HG02884 (cell line): ENCODE data around the gene ARSK.
"Not testable (repeated sequence)": the region's sequence is repeated elsewhere in the genome, so short reads cannot be mapped to it uniquely, and the experiment has no call there.

ENCODE experiments used
- ATAC-seq: cut with Tn5 transposase; IDR thresholded peaks from one replicate; pipeline ENCODE4 v1.9.1; 2021; ENCODE audit warnings: mild to moderate bottlenecking, moderate library complexity; ENCODE audit not compliant: unreplicated experiment

ARSK gene

DNA sequence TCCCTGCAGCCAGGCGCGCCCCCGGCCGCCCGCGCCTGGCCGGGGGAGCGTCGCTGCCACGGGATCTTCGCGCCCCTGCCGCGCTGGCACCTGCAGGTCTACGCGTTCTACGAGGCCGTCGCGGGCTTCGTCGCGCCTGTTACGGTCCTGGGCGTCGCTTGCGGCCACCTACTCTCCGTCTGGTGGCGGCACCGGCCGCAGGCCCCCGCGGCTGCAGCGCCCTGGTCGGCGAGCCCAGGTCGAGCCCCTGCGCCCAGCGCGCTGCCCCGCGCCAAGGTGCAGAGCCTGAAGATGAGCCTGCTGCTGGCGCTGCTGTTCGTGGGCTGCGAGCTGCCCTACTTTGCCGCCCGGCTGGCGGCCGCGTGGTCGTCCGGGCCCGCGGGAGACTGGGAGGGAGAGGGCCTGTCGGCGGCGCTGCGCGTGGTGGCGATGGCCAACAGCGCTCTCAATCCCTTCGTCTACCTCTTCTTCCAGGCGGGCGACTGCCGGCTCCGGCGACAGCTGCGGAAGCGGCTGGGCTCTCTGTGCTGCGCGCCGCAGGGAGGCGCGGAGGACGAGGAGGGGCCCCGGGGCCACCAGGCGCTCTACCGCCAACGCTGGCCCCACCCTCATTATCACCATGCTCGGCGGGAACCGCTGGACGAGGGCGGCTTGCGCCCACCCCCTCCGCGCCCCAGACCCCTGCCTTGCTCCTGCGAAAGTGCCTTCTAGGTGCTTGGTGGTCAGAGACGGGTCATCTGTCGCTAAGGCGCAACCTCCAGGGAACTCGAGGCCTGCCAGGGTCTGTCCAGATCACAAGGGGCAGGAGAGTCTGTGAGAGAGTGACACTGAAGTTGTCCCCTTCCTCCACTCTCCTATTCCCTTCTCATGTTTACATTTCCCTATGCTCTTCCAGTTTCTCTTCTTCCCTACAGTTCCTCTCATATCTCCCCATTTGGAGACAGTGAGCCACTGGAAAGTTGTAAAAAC is 66.3 kb downstream of the ARSK start:
- ATAC-seq = peak; percentile 36

DNA sequence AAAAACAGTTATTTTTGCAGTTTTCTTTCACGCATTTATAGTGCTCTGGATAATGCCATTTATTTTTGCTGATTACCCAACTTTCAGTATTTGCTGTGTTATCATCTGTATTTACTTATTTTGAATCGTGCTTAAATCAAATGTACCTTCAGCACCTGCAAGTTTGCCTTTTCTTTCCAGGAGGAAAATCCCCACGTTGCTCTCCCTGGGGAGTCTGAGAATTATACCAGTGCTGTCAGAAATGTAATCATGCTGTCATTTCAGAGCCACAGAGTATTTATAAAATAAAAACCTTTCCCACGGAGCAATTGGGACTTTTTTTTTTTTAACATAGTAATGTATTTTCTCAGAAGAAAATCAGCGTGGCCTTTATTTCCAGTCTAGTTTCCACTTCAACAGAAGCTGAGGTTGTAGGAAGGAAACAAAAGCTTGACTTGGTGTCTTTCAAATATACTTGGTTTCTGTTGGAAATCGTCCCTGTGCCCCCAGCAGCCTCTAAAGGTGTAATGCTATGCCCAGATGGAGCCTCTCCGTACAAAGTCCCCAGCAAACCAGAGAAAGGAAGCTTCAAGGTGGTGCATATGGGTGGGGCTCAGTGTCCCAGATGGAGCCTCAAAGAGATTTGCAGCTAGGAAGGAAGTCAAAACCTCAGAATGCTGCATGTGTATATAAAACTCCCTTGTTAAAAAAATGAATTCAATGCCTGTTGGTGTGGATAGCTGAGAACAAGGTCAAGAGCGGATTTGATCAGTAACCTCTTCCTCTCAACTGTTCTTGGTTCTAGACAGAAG is 67.1 kb downstream of the ARSK start:
- no peak for ATAC-seq

DNA sequence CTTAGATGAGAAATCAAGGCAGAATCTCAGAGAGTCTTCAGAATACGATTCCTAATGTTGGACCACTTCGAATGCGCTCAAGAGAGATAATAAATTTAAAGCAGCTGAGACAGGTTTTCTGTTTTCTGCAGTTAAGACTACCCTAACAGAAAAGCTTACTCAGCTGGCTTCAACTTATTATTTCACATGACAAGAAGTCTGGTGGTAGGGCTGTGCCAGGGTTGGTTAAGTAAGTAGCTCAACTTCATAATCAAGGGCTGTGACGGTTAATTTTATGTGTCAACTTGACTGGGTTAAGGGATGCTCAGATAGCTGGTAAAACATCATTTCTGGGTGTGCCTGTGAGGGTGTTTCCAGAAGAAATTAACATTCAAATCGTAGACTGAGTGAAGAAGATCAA is 68.8 kb downstream of the ARSK start:
- no peak for ATAC-seq

DNA sequence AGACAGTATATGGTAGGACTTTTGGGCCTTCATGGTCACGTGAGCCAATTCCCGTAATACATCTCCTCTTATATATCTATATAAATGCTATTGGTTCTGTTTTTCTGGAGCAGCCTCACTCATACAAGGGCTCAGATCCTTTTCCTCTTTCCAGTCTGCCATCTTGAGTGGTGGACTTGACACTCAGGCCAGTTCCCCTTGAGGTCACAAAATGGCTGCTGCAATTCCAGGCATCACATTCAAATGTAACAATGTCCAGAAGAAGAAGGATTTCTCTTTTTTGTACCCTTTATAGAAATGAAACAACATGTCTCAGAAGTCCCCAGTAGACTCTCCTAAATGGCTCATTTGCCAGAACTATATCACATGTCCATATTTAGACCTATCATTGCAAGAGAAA is 69.5 kb downstream of the ARSK start:
- ATAC-seq = no peak

DNA sequence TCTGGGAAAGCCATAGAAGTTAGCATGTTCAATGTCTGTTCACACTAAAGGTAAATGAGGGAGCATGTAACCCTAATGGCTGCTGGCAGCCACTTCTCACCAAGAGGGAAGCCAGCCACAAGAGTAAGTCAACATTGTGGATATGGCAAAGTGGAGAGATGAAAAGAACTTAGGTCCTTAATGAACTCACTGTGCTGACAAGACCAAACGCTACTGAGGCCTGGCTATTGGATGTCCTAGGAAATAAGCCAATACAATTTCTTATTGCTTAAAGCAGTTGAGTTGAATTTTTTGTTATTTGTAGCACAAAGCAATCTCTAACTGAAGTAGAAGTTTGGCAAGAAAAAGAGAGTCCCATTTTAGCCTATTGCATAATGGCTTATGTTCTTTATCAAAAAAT is 71.8 kb downstream of the ARSK start:
- ATAC-seq = no peak

DNA sequence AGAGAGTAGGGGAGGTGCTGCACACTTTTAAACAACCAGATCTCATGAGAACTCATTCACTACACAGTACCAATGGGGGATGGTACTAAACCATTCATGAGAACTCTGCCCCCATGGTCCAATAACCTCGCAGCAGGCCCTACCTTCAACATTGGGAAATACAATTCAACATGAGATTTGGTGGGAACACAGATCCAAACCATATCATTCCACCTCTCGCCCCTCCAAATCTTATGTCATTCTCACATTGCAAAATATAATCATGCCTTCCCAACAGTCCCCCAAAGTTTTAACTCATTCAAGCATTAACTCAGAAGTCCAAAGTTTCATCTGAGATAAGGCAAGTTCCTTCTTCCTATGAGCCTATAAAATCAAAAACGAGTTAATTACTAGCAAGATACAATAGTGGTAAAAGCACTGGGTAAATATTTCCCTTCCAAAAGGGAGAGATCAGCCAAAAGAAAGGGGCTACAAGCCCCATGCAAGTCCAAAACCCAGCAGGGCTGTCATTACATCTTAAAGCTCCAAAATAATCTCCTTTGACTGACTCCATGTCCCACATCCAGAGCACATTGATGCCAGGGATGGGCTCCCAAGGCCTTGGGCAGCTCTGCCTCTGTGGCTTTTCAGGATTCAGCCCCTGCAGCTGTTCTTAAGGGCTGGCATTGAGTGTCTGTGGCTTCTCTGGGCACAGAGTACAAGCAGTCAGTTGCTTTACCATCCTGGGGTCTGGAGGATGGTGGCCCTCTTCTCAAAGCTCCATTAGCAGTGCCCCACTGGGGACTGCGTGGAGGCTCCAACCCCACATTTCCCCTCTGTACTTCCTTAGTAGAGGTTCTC is 73.3 kb downstream of the ARSK start:
- no peak for ATAC-seq

DNA sequence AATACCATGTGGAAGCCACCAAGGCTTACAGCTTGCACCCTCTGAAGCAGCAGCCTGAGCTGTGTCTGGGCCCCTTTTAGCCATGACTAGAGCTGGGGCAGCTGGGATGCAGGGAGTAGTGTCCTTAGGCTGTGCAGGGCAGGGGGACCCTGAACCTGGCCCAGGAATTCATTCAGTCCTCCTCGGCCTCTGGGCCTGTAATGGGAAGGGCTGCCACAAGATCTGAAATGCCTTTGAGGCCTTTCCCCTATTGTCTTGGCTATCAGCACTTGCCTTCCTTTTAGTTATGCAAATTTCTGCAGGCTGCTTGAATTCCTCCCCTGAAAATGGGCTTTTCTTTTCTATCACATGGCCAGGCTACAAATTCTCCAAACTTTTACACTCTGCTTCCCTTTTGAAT is 74.0 kb downstream of the ARSK start:
- ATAC-seq = no peak

DNA sequence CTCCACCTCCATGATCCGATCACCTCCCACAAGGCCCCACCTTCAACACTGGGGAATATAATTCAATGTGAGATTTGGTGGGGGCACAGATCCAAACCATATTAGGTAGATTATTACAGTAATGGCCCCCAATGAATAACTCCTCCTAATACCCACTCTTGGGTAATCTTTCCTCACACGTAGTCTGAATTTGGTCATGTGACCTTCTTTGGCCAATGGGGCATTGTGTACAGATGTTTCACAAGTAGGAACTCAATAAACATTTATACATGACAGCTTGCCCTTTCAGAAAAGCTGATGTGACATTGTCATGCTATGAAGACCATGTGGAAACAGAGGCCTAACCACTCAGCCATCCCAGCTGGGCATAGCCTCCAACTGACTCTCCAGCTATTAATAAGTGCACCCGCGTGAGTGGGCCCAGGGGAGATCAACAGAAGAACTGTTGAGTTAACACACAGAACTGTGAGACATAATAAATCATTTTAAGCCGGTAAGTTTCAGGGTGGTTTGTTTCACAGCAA is 75.6 kb downstream of the ARSK start:
- ATAC-seq = no peak

DNA sequence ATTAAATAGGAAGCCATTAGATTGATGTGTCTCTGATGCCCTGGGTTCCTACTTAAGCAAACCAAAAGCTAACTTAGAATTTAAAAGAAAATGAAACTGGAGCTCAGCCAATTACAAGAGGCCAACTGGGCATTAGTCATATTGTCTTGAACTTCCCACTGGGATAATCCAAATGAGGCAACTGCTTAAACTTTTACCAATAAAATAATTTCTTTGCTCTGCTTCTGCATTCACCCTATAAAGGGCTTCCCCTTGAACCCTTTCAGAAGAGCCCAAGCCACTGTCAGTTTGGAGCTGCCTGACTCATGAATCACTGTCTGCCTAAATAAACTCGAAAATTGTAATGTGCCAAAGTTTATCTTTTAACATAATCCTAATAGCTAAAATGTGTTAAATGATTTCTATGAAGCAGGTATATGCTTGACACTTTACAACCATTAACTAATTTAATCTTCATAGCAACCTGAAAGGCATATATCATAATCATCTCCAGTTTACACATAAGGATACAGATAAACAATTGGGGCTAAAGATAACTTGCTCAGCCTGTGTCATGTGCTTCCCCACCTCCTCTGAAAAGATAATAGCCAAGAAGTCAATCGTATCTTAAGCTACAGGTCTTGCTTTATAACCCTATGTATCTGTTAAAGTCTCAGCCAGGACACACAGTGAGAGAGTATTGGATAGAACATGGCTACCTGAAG is 76.5 kb downstream of the ARSK start:
- ATAC-seq = peak; percentile 10

DNA sequence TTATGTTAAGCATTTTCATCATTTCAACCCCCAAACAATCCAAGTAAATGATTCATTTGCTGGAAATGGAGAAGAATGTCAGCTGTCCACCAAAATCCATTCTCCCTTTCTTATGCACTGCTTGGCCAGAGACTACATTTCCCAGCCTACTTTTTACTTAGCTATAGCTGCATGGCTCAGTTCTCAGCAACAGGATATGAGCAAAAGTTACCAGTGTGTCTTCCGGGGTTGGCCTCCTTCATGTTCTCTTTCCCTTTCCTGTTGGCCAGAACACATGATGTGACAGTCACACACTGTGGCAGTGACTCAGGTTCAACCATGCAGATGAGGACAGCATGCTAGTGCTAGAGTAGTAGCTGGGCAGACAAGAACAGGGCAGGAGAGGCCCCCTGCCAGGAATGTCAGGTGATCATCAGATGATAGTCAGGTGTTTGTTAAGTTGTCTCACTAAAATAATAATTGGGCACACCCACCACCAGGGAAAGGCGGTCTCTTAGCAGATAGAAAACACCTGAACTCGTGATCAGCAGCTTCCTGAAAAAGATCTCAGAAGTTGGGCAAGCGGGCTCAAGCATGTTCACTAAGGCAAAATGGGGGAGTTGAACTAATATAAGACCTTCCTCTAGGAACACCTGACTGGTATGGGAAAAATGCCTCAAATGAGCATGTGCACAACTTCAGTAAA is 77.2 kb downstream of the ARSK start:
- ATAC-seq = peak; percentile 86

DNA sequence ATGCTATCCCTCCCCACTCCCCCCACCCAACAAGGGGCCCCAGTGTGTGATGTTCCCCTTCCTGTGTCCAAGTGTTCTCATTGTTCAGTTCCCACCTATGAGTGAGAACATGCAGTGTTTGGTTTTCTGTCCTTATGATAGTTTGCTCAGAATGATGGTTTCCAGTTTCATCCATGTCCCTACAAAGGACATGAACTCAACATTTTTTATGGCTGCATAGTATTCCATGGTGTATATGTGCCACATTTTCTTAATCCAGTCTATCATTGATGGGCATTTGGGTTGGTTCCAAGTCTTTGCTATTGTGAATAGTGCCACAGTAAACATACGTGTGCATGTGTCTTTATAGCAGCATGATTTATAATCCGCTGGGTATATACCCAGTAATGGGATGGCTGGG is 78.0 kb downstream of the ARSK start:
- ATAC-seq = not testable (repeated sequence)

DNA sequence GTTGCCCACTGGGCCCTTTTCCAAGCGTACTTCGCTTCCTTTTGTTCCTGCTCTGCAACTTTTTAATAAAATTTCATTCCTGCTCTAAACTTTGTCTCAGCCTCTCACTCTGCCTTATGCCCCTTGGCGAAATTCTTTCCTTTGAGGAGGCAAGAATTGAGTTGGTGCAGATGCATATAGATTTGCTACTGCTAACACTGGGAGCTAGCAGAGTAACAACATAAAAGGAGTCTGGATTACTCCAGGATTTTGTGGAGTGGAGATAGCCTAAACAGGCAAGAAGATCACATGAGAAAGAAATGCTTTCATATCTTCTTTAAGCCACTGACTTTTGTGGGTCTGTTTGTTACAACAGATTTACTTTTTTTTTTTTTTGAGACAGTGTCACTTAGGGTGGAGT is 78.8 kb downstream of the ARSK start:
- no peak for ATAC-seq

DNA sequence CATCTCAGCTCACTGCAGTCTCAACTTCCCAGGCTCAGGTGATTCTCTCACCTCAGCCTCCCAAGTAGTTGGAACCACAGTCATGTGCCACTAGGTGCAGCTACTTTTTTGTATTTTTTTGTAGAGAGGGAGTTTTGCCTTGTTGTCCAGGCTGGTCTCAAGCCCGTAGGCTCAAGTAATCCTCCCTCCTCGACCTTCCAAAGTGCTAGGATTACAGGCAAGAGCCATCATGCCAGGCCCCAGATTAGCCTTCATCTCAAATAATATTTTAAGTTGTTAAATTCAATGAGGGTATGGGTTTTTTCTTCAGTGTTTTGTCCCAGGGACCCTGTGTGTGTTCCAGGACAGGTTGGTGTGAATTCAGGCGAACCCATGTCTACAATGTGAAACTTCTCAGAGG is 79.2 kb downstream of the ARSK start:
- no peak for ATAC-seq

DNA sequence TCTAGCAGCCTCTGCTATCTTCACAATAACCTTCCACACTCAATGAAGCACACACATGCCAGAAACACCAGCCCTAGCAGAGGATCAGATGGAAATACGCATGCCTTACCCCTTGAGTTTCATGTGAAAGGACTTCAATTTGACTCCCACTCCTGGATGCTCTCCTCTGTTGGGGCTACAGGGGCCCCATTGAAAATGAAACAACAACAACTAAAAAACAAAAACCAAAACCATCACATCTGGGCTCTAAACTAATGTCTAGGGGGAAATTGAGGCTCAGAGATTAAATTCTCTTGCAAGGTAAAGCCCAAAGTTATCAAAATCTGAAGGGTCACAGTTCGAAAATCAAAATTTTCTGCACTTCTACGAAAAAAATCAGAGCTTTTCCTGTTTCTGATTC is 83.7 kb downstream of the ARSK start:
- ATAC-seq = no peak

DNA sequence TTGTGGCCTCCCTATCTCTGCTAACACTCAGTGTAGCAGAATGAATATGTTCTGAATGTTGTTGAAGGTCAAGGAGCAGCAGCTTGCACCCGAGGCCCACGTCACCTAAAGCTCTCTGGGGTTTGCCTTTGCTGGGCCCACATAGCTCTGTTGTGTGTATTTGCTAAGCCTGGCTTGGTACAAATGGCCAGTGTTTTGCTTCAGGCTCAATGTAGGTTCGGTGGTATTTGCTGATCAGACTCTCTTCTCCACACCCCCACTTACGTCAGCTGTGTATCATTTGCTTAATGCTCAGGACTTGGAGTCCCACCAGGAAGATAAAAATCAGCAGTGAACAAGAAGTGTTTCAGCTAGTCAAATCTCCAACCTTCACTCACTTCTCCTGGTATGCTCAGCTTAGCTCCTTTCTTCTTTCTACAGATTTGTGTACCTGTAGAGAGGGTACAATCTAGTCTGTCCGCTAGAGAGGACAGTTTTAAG is 86.9 kb downstream of the ARSK start:
- no peak for ATAC-seq

DNA sequence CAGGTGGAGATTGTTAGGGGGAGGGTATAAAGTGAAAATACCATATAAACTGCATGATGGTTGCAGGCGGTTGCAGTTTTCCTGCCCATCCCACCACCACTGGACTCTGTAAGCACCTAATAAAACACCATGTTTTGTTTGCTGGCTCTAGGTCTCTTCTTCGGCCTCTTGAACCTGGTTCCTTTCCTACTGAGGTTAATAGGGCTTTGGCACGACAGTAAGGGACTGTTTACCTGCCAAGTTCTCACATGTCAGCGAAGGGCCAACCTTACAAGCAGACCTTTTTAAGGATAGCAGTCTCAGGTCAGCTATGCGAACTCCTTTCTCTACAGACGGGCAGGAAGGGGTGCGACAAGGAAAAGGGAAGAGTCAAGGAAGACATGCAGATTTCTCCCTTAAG is 88.3 kb downstream of the ARSK start:
- ATAC-seq = no peak

DNA sequence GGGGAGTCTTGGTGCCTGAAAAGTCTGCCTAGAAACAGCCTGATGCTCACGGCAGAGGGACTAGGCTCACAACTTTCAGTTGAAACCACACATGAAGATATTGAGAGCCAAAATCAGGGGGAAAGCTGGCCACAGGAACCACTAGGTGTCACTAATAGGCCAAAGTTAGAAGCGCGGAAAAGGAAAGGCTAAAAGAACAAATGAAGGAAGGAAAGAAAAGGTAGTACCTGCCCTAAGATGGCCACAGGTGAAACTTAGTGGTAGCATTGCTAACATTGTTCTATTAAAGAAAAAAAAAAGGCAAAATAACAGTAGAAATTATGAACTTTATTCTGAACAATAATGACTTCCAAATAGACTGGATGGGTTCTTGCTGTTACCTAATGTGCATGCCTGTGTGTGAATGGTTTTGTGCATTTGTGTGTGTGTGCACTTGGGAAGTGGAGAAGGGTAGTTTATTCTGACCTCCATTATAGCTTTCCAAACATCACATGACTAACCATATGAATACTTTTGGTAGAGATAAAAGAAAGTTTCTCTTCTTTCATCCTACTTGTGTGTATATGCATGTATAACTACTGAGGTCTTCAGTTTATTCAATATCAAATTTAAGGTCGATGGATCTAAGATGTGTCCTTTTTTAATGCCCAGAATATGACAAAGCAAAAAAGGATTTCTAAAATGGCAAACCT is 89.6 kb downstream of the ARSK start:
- ATAC-seq = peak; percentile 41

DNA sequence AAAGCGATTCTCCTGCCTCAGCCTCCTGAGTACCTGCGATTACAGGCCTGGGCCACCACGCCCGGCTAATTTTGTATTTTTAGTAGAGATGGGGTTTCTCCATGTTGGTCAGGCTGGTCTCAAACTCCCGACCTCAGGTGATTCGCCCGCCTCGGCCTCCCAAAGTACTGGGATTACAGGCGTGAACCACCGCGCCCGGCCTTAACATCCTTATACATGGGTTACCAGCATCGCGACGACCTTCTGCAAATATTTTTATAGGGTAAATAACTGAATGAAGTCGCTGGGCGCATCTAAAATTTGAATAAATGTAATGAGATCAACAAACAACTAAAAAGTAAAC is 91.3 kb downstream of the ARSK start:
- not testable (repeated sequence) for ATAC-seq
